Body of pancreas (tissue), 4 donors: ENCODE results near the gene RHNO1. TPM values are rescaled to one million over a fixed set of nuclear protein-coding genes. Genes with fewer than 3 reads are reported as not detected.
A peak's percentile ranks its signal among the peaks of the same experiment; 100 is the strongest.

Experiments used
- ATAC-seq: fragments of 150-250 bp; one replicate; pipeline ENCODE4 v1.9.1; 2016
- DNase-seq, 4 donors: peaks; one replicate each; pipeline ENCODE4 v3.0.0-alpha.2; 2019
- H3K27ac ChIP-seq, 4 donors: fragments of 200-600 bp; sonication (generic); 1 replicate in 3 of 4; 2 replicates in 1 of 4; pipeline versions ENCODE4 v1.5.1 to v1.6.1; 2016 to 2019; ENCODE audit warnings: mild to moderate bottlenecking in 1 of 4, mixed read lengths in 1 of 4, moderate library complexity in 1 of 4
- H3K27me3 ChIP-seq, 2 donors: fragments of 200-600 bp; sonication (generic); one replicate each; pipeline ENCODE4 v1.6.0; 2016; ENCODE audit warnings: mild to moderate bottlenecking in 1 of 2
- H3K36me3 ChIP-seq, 2 donors: fragments of 200-600 bp; sonication (generic); replicated peaks in 1 of 2; 2 replicates each; pipeline ENCODE4 v1.5.1; 2016; ENCODE audit warnings: low read depth in 2 of 2; ENCODE audit not compliant: insufficient read depth in 1 of 2
- H3K4me1 ChIP-seq: fragments of 200-600 bp; sonication (generic); one replicate; pipeline ENCODE4 v1.6.0; 2016
- H3K4me3 ChIP-seq, 2 donors: fragments of 200-600 bp; sonication (generic); 1 replicate in 1 of 2; 2 replicates in 1 of 2; pipeline ENCODE4 v1.5.1; 2016 to 2019
- H3K9me3 ChIP-seq, 3 donors: fragments of 200-600 bp; sonication (generic); 1 replicate in 2 of 3; 2 replicates in 1 of 3; pipeline ENCODE4 v1.5.1; 2016
- CTCF ChIP-seq, 7 experiments: fragments of 450-650 bp in 4 of 7; fragments of 200-600 bp in 3 of 7; sonication (generic) in 3 of 7; IDR thresholded peaks; one replicate each; pipeline ENCODE4 v1.5.1; 2016 to 2019; ENCODE audit warnings: antibody characterized with exemption in 7 of 7
- POLR2A ChIP-seq, 3 donors: fragments of 450-650 bp; IDR thresholded peaks; one replicate each; pipeline ENCODE4 v1.6.1; 2016; ENCODE audit warnings: antibody characterized with exemption in 3 of 3, mild to moderate bottlenecking in 2 of 3
- WGBS, 2 donors: methylation state at CpG; one replicate each; pipeline ENCODE4 v1.1.5; 2017; 5-methylcytosine and 5-hydroxymethylcytosine counted together
- intact Hi-C: fragments of 100-400 bp; cut with DNase I; formaldehyde crosslinking; loops from one replicate; pipeline ENCODE4 v1.15.1; 2023
- total RNA-seq, 2 donors: library from RNA; depleted of rRNA; stranded (reverse); fragments of >200 nt; gene quantifications; one replicate each; pipeline ENCODE4 v1.1.0, GENCODE V29; 2016

The RHNO1 gene
- total RNA-seq, 2 donors from 2014 or later, result 6.0 to 10.9 TPM

DNA sequence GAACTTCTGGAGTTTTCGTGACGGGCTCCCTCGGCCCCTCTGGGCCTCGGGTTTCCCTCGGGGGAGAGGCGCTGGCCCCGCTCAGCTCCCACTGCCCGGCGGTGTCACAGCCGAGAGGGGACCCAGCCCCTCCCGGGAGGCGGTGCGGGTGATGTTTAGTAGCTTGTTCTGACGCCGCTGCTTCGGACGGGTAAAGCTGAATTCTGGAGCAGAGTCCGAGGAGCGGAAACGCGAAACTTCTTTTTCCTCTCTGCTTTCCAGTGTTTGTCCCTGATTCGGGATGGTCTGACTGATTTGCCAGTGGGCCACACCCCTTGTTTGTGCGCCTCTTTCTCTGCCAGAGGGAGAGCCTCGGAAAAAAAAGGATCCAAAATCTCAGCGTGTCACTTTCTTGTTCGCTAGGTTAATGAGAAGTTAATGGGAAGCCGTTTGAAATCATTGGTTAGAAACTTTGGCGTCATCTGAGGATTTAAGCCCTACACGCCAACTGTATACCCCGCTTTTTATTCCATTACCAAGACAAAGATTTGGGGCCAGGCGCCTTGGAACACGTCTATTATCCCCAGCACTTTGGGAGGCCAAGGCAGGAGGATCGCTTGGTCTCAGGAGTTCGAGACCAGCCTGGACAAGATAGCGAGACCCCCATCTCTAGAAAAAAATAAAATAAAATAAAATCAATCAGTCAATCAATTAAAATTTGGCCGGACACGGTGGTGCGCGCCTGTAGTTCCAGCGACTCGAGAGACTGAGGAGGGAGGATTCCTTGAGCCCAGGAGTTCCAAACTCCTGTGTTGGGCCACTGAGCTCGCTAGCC is 14.4 kb downstream of the RHNO1 start:
- 18 to 29% methylated on average over 29 to 42 of the region's 42 CpGs for WGBS, 2 donors
- TF ChIP-seq POLR2A (IDR thresholded peaks at IDR 0.05) (no peak), CTCF (IDR thresholded peaks at IDR 0.05) (no peak)
- DNase-seq (peak; percentile 45 to 66 (median 54)), ATAC-seq (peak; percentile 38)
- Histone ChIP-seq H3K4me3 (peak overlapping the region; percentile 53 to 59), H3K36me3 (no peaks in the 10 kb centered on the region), H3K4me1 (peaks cover 11% of the 10 kb centered on the region), H3K27me3 (no peaks in the 10 kb centered on the region), H3K9me3 (no peaks in the 10 kb centered on the region), H3K27ac (peak overlapping the region; percentile 82 to 89 (median 88))
- intact Hi-C loops, result no loop called here

DNA sequence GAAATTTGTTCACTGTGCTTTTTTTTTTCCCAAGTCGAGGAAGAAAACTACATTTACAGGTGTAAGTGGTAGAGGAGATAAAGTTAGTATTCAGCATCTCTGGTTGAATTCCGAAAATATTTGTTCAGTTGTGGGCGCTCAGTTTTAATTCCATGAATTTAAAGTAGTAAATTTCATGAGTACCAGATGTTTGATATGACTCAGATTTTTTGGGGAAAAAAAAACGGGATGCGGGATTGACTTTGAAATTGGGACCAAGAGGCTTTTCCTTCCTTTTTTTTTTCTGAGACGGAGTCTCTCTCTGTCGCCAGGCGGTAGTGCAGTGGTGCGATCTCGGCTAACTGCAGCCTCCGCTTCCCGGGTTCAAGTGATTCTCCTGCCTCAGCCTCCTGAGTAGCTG is 15.2 kb downstream of the RHNO1 start:
- DNase-seq, result no peak
- ATAC-seq, result no peak
- no peak for TF ChIP-seq POLR2A (IDR thresholded peaks at IDR 0.05)
- TF ChIP-seq CTCF (IDR thresholded peaks at IDR 0.05), result no peak
- H3K36me3 ChIP-seq, result no peaks in the 10 kb centered on the region
- WGBS, 2 donors, result 77 to 80% methylated on average over 12 of the region's 12 CpGs
- H3K9me3 ChIP-seq, result no peaks in the 10 kb centered on the region
- H3K4me1 ChIP-seq, result peaks cover 11% of the 10 kb centered on the region
- H3K27ac ChIP-seq, result no peak overlapping the region
- no peaks in the 10 kb centered on the region for H3K27me3 ChIP-seq
- H3K4me3 ChIP-seq, result no peak overlapping the region
- intact Hi-C loops, result no loop called here

DNA sequence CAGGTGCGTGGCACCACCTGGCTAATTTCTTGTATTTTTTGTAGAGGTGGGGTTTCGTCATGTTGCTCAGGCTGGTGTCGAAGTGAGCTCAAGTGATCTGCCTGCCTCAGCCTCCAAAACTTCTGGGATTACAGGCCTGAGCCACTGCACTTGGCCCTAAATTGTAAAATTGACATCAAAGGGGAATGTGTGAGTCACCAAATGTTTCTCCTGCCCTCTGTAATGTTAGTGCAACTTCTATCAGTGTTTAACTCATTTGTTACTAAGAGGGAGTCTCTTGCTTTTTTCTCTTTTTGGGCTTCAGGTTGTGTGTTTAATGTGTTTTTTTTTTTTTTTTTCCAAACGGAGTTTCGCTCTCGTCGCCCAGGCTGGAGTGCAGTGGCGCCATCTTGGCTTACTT is 16.0 kb downstream of the RHNO1 start:
- Histone ChIP-seq H3K9me3 (no peaks in the 10 kb centered on the region), H3K27ac (no peak overlapping the region), H3K4me3 (no peak overlapping the region), H3K4me1 (peaks cover 11% of the 10 kb centered on the region), H3K27me3 (no peaks in the 10 kb centered on the region), H3K36me3 (no peaks in the 10 kb centered on the region)
- ATAC-seq (no peak), DNase-seq (peak in 1 of 4 donors; percentile 14)
- no peak for TF ChIP-seq POLR2A (IDR thresholded peaks at IDR 0.05)
- 88 to 94% methylated on average over 7 to 8 of the region's 8 CpGs for WGBS, 2 donors
- intact Hi-C loops, result no loop called here

DNA sequence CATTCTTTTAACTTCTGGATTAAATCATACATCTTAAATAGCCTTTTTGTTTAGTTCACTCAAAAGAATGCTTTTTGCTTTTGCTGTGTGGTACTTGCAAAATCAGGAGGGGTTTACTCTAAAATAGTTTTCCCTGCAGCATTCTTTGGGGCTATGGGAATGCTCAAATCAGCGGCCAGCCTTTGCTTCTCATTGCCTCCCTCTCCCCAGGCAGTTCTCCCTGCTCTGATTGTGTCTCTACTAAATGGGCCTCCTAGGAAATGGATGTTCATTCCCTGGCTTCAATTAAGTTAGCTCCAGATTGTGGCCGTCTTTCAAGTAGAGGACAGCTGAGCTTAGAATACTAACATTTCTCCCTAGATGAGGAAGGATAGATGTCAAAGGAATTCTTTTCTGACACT is 18.0 kb downstream of the RHNO1 start:
- Histone ChIP-seq H3K9me3 (no peaks in the 10 kb centered on the region), H3K4me1 (peaks cover 10% of the 10 kb centered on the region), H3K36me3 (no peaks in the 10 kb centered on the region), H3K4me3 (no peak overlapping the region), H3K27ac (no peak overlapping the region), H3K27me3 (no peaks in the 10 kb centered on the region)
- ATAC-seq, result no peak
- no peak for TF ChIP-seq POLR2A (IDR thresholded peaks at IDR 0.05)
- TF ChIP-seq CTCF (IDR thresholded peaks at IDR 0.05), result no peak
- DNase-seq, result no peak
- 40 to 71% methylated on average over 2 of the region's 2 CpGs for WGBS, 2 donors
- intact Hi-C loops, result no loop called here

GRCh38 chr12:2895511-2895910 is 18.5 kb downstream of the RHNO1 start:
- TF ChIP-seq POLR2A (IDR thresholded peaks at IDR 0.05) (no peak), CTCF (IDR thresholded peaks at IDR 0.05) (no peak)
- Histone ChIP-seq H3K9me3 (no peaks in the 10 kb centered on the region), H3K36me3 (no peaks in the 10 kb centered on the region), H3K27me3 (no peaks in the 10 kb centered on the region), H3K27ac (no peak overlapping the region), H3K4me1 (peaks cover 6% of the 10 kb centered on the region), H3K4me3 (no peak overlapping the region)
- intact Hi-C loops, result no loop called here
- 51 to 65% methylated on average over 2 of the region's 2 CpGs for WGBS, 2 donors
- DNase-seq, result no peak
- ATAC-seq, result no peak
